ENCODE data around the gene EHBP1L1. TPM values are rescaled to one million over a fixed set of nuclear protein-coding genes. Genes with fewer than 3 reads are reported as not detected.
A peak's percentile ranks its signal among the peaks of the same experiment; 100 is the strongest.

The EHBP1L1 gene
- total and polyA plus RNA-seq, 2 of the 13 experiments (the other 11 are each of a cell fraction or from before 2014, with no cell fraction given) = 8.3 to 10.6 TPM

DNA sequence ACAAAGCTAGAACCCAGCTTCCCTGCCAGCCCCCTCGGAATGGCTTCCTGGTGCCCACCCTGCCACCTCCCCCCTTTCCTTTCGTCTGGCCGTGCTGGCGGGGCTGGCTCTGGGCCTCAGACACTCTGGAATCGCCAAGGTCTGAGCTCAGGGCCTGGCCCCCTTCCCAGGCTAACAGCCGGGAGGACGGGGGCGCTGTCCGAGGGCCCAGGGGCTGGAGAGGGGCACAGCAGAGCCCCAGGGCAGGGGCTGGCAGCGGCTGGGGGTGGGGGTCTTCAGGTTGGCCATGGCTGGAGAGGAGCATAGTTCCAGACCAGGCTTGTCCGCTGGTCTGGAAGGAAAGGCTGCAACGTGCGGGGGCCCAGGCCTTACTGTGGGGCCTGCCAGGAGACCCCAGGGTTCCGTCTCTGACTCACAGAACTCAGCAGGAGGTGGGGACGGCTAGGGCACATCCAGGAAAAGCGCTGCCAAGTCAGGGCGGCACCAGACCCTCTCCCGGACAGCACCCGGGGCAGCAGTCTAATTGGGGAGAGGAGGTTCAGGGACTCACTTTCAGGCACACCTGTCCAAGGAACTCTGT lies 16.8 kb upstream of the EHBP1L1 start:
- H3K79me2 ChIP-seq (ENCODE audit: insufficient read depth, low read length) = peaks cover 8% of the 10 kb centered on the region
- H3K27ac ChIP-seq (ENCODE audit: extremely low read length, insufficient read depth, low read length) = peak overlapping the region; percentile 73
- in situ Hi-C loops (cut with HindIII; ENCODE audit: extremely low pct_ligation_motif_present, low pct_unique_long_range_greater_than_20kb) = loop anchor here (10.0 kb wide), 1 partner anchor 296 kb away; the partner anchor contains the start of gene CFL1
- POLR2A ChIA-PET = interaction anchor here (0.8 to 3.4 kb wide), 8 partner anchors 8 to 139 kb away, joined by 3 to 34 read pairs (median 6); partner anchors contain the start of genes NEAT1, PCNX3 and ZNRD2
- intact Hi-C loops (cut with micrococcal nuclease; ENCODE audit: unreplicated experiment) = no loop called here
- ATAC-seq = peak; percentile 13
- H3K4me2 ChIP-seq (ENCODE audit: low read depth, low read length) = peak overlapping the region; percentile 97
- FAIRE-seq = no peak
- H2AFZ ChIP-seq (ENCODE audit: low read length) = no peak overlapping the region
- no peak for DNase-seq (ENCODE audit: low spot score)
- no peaks in the 10 kb centered on the region for H3K9me3 ChIP-seq (ENCODE audit: low read length)
- peaks cover 3% of the 10 kb centered on the region; the same call in 1 of the 2 replicates for H4K20me1 ChIP-seq (ENCODE audit: insufficient read depth, low read length)
- no peaks in the 10 kb centered on the region for H3K27me3 ChIP-seq (ENCODE audit: control insufficient read depth in 1 of 2, insufficient read depth in 2 of 2, low read length in 2 of 2)
- CTCF ChIA-PET (ENCODE audit: low intra/inter-chr PET ratio, low total read pairs) = no interaction called here
- H3K9ac ChIP-seq (ENCODE audit: insufficient read depth, low read depth, low read length) = peak overlapping the region; percentile 89
- H3K36me3 ChIP-seq (replicated peaks in 1 of 2; ENCODE audit: control insufficient read depth in 1 of 2, insufficient read depth in 2 of 2, low read length in 2 of 2) = no peaks in the 10 kb centered on the region; a peak in 1 of 5 replicates
- peak overlapping the region; percentile 74 to 89 (median 87) for H3K4me3 ChIP-seq (replicated peaks in 1 of 3; ENCODE audit: insufficient read depth in 1 of 3, low read depth in 2 of 3, low read length in 3 of 3)
- BruUV-seq (replicated peaks) = TSS peak; percentile 86
- peaks cover 78% of the 10 kb centered on the region for H3K4me1 ChIP-seq (ENCODE audit: insufficient read depth, low read length)
- 15% methylated on average over 8 of the region's 19 CpGs for WGBS (ENCODE audit: low lambda C conversion rate)
- TF ChIP-seq ZNF317 (CRISPR knock-in tag; IDR thresholded peaks at IDR 0.05) = no peak
- no peak for TF ChIP-seq NR2F1 (CRISPR knock-in tag; IDR thresholded peaks at IDR 0.05)
- TF ChIP-seq HDAC6 (IDR thresholded peaks at IDR 0.05; ENCODE audit: low read depth, low read length) = no peak
- TF ChIP-seq, protein P1, sequence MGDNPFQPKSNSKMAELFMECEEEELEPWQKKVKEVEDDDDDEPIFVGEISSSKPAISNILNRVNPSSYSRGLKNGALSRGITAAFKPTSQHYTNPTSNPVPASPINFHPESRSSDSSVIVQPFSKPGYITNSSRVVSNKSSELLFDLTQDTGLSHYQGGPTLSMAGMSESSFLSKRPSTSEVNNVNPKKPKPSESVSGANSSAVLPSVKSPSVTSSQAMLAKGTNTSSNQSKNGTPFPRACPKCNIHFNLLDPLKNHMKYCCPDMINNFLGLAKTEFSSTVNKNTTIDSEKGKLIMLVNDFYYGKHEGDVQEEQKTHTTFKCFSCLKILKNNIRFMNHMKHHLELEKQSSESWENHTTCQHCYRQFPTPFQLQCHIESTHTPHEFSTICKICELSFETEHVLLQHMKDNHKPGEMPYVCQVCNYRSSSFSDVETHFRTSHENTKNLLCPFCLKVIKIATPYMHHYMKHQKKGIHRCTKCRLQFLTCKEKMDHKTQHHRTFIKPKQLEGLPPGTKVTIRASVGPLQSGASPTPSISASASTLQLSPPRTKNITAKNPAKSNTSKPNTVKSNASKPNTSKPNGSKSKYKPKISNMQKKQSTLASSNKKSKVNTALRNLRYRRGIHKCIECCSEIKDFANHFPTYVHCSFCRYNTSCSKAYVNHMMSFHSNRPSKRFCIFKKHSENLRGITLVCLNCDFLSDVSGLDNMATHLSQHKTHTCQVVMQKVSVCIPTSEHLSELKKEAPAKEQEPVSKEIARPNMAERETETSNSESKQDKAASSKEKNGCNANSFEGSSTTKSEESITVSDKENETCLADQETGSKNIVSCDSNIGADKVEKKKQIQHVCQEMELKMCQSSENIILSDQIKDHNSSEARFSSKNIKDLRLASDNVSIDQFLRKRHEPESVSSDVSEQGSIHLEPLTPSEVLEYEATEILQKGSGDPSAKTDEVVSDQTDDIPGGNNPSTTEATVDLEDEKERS (CRISPR knock-in tag; IDR thresholded peaks at IDR 0.05) = 0 out of 2 replicates have a peak, but pooled peaks have one; percentile 61
- no peak for TF ChIP-seq ZNF746 (CRISPR knock-in tag; IDR thresholded peaks at IDR 0.05)
- TF ChIP-seq ZBTB7A (CRISPR knock-in tag; IDR thresholded peaks at IDR 0.05) = 0 out of 2 replicates have a peak, but pooled peaks have one; percentile 33
- TF ChIP-seq, protein P2, sequence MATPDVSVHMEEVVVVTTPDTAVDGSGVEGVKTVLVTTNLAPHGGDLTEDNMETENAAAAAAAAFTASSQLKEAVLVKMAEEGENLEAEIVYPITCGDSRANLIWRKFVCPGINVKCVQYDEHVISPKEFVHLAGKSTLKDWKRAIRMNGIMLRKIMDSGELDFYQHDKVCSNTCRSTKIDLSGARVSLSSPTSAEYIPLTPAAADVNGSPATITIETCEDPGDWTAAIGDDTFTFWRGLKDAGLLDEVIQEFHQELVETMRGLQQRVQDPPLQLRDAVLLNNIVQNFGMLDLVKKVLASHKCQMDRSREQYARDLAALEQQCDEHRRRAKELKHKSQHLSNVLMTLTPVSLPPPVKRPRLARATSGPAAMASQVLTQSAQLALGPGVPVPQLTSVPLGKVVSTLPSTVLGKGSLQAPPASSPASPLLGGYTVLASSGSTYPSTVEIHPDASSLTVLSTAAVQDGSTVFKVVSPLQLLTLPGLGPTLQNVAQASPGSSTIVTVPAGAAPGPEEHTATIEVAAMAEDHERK (CRISPR knock-in tag; IDR thresholded peaks at IDR 0.05; ENCODE audit: low read depth) = no peak
- TF ChIP-seq ZHX2 (IDR thresholded peaks at IDR 0.05; ENCODE audit: low read depth) = no peak
- TF ChIP-seq ZHX2 (CRISPR knock-in tag; IDR thresholded peaks at IDR 0.05; ENCODE audit: borderline replicate concordance) = no peak
- no peak for TF ChIP-seq SUZ12 (IDR thresholded peaks at IDR 0.05; ENCODE audit: low read depth, low read length)
- TF ChIP-seq ZNF232 (CRISPR knock-in tag; IDR thresholded peaks at IDR 0.05; ENCODE audit: borderline replicate concordance) = no peak
- no peak for TF ChIP-seq MAZ (IDR thresholded peaks at IDR 0.05; ENCODE audit: borderline replicate concordance, low read depth, low read length)
- no peak for TF ChIP-seq MAZ (CRISPR knock-in tag; IDR thresholded peaks at IDR 0.05; ENCODE audit: low read depth)

Measured in HepG2 (cell line).